Measurements from ENCODE around the gene DNAJC17. TPM values are rescaled to one million over a fixed set of nuclear protein-coding genes. Genes with fewer than 3 reads are reported as not detected.

Gene DNAJC17
- total and polyA plus RNA-seq, 2 experiments from 2014 or later, result 36.5 to 53.9 TPM

DNA sequence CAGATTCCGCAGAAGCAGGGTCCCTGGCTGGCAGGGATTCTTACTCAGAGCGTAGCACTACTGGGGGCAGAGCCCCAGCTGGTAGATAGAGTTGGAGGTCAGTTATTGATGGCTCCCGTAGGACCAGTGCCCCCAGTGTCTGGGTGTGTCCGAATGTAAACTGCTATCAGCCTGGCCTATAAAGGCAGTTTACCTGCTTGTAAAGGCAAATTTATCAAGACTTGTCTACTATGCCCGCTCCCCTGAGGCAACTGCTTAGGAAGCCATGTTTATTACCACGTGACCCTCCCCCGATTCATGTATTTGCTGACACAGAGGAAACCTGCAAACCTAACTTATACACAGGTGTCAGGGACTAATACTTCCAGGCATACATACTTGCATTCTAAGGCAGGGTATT is 21.8 kb upstream of the DNAJC17 start:
- Histone ChIP-seq H3K4me2 (no peak overlapping the region), H3K27ac (no peak overlapping the region), H3K4me1 (ENCODE audit: insufficient read depth) (peaks cover 14% of the 10 kb centered on the region), H3K9me3 (ENCODE audit: low read depth) (no peaks in the 10 kb centered on the region), H3K9me2 (replicated peaks; ENCODE audit: insufficient read depth) (no peaks in the 10 kb centered on the region), H3K36me3 (replicated peaks; ENCODE audit: insufficient read depth, low read depth) (no peaks in the 10 kb centered on the region), H3K27me3 (no peaks in the 10 kb centered on the region), H2AFZ (no peak overlapping the region), H3K4me3 (no peak overlapping the region), H3K79me2 (no peaks in the 10 kb centered on the region), H4K20me1 (ENCODE audit: insufficient read depth, poor library complexity, severe bottlenecking) (no peaks in the 10 kb centered on the region)
- DNase-seq (ENCODE audit: low spot score), result no peak
- TF ChIP-seq, protein P1, sequence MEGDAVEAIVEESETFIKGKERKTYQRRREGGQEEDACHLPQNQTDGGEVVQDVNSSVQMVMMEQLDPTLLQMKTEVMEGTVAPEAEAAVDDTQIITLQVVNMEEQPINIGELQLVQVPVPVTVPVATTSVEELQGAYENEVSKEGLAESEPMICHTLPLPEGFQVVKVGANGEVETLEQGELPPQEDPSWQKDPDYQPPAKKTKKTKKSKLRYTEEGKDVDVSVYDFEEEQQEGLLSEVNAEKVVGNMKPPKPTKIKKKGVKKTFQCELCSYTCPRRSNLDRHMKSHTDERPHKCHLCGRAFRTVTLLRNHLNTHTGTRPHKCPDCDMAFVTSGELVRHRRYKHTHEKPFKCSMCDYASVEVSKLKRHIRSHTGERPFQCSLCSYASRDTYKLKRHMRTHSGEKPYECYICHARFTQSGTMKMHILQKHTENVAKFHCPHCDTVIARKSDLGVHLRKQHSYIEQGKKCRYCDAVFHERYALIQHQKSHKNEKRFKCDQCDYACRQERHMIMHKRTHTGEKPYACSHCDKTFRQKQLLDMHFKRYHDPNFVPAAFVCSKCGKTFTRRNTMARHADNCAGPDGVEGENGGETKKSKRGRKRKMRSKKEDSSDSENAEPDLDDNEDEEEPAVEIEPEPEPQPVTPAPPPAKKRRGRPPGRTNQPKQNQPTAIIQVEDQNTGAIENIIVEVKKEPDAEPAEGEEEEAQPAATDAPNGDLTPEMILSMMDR (IDR thresholded peaks at IDR 0.05; ENCODE audit: poor library complexity), result no peak
- TF ChIP-seq EZH2phosphoT487 (IDR thresholded peaks at IDR 0.05; ENCODE audit: low read depth, severe bottlenecking, unreplicated experiment), result no peak
- TF ChIP-seq EZH2 (IDR thresholded peaks at IDR 0.05; ENCODE audit: borderline replicate concordance), result no peak
- WGBS (ENCODE audit: low lambda C conversion rate, missing lambda C conversion rate), result 74% methylated on average over 7 of the region's 7 CpGs

DNA sequence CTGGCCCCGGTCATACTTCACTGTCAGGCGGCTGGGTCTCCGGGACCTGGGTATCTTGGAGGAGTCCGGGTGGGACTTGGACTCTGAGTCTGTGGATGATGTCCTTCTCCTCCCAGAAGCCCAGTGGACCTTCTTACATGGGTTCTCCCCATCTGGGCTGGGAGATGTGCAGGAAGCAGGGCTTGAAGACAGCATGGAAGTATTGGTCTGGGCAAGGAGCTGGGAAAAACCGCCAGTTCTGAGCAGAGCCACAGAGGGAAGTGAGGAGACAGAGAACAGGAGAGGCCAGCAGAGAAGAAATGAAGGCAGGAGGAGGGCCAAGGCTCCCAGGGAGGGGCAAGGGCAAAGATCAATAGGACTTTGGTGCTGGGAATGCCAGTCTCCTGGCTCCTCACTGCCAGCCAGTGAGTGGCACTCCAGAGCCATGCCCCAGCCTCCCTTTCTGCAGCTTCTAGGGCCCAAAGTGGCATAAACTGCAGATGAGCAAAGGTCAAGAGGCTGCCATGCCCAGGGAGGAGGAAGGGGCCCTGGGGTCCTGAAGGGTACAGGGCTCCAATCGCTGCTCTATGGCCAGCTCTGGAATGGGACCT is 21.3 kb upstream of the DNAJC17 start, which contains the start of gene PPP1R14D:
TSS of gene PPP1R14D (minus strand) at position 262 of the 590 bp plus-strand sequence. CDS start at position 195, 67 bp downstream.
- H3K36me3 ChIP-seq (replicated peaks; ENCODE audit: insufficient read depth, low read depth), result no peaks in the 10 kb centered on the region
- no peak within 1 kb of the TSS for H3K4me3 ChIP-seq
- DNase-seq (ENCODE audit: low spot score), result no peak

DNA sequence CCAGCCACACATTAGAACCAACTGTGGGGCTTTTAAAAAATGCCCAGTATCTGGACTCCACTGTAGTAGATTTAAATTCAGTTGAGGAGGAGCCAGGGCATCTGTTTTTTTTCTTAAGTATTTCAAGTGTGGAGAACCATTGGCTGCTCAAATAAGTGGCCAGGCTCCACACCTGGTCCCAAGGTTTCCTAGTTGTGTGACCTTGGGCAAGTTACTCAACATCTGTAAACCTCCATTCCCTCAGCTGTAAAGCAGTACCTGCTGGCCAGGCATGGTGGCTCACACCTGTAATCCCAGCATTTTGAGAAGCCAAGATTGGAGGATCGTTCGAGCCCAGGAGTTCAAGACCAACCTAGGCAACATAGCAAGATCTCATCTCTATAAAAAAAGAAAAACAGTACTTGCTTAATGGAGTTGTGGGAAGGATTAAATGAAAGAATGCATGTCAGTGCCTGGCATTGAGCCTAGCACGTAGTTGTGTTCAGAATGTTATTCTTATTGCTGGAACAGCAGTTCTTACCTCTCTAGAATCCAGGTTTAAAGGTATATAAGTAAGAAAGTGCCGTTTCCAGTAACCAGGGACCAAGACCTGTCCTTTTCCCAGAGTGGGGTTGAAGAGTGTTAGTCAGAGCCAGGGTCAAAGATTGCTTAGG is 19.3 kb upstream of the DNAJC17 start:
- H3K4me3 ChIP-seq, result no peak overlapping the region

More for the DNA sequence above, 21.3 kb upstream of the DNAJC17 start, which contains the start of gene PPP1R14D:
- peaks cover 14% of the 10 kb centered on the region for H3K4me1 ChIP-seq (ENCODE audit: insufficient read depth)
- 93% methylated on average over 6 of the region's 6 CpGs for WGBS (ENCODE audit: low lambda C conversion rate, missing lambda C conversion rate)
- no peaks in the 10 kb centered on the region for H3K27me3 ChIP-seq
- no peaks in the 10 kb centered on the region for H3K79me2 ChIP-seq
- H3K9me2 ChIP-seq (replicated peaks; ENCODE audit: insufficient read depth), result no peaks in the 10 kb centered on the region
- no peak within 1 kb of the TSS for H3K4me2 ChIP-seq
- H4K20me1 ChIP-seq (ENCODE audit: insufficient read depth, poor library complexity, severe bottlenecking), result no peaks in the 10 kb centered on the region
- no peaks in the 10 kb centered on the region for H3K9me3 ChIP-seq (ENCODE audit: low read depth)
- H3K27ac ChIP-seq, result no peak within 1 kb of the TSS
- no peak for TF ChIP-seq EZH2phosphoT487 (IDR thresholded peaks at IDR 0.05; ENCODE audit: low read depth, severe bottlenecking, unreplicated experiment)
- TF ChIP-seq, protein P1 (IDR thresholded peaks at IDR 0.05; ENCODE audit: poor library complexity), result no peak
- no peak for TF ChIP-seq EZH2 (IDR thresholded peaks at IDR 0.05; ENCODE audit: borderline replicate concordance)
- H2AFZ ChIP-seq, result no peak within 1 kb of the TSS

More for the DNA sequence above, 19.3 kb upstream of the DNAJC17 start:
- WGBS (ENCODE audit: low lambda C conversion rate, missing lambda C conversion rate), result 82% methylated on average over 4 of the region's 4 CpGs
- Histone ChIP-seq H3K4me2 (no peak overlapping the region), H3K9me3 (ENCODE audit: low read depth) (no peaks in the 10 kb centered on the region), H3K27me3 (no peaks in the 10 kb centered on the region), H3K36me3 (replicated peaks; ENCODE audit: insufficient read depth, low read depth) (no peaks in the 10 kb centered on the region), H3K9me2 (replicated peaks; ENCODE audit: insufficient read depth) (no peaks in the 10 kb centered on the region), H3K4me1 (ENCODE audit: insufficient read depth) (peaks cover 14% of the 10 kb centered on the region), H4K20me1 (ENCODE audit: insufficient read depth, poor library complexity, severe bottlenecking) (no peaks in the 10 kb centered on the region), H2AFZ (no peak overlapping the region), H3K27ac (peak overlapping the region; percentile 29), H3K79me2 (no peaks in the 10 kb centered on the region)
- DNase-seq (ENCODE audit: low spot score), result no peak
- TF ChIP-seq EZH2 (IDR thresholded peaks at IDR 0.05; ENCODE audit: borderline replicate concordance) (no peak), EZH2phosphoT487 (IDR thresholded peaks at IDR 0.05; ENCODE audit: low read depth, severe bottlenecking, unreplicated experiment) (no peak)
- TF ChIP-seq, protein P1 (IDR thresholded peaks at IDR 0.05; ENCODE audit: poor library complexity), result no peak

Measured in hepatocyte (in vitro differentiated cells).